ENCODE data around the gene COL20A1. TPM values are rescaled to one million over a fixed set of nuclear protein-coding genes. Genes with fewer than 3 reads are reported as not detected.

The COL20A1 gene
- total RNA-seq, 2 experiments from 2014 or later, result not detected

- ChIA-PET CTCF (no interaction called here), POLR2A (interaction anchor here (0.7 to 2.8 kb wide), 2 partner anchors 10 to 12 kb away, joined by 3 to 7 read pairs; partner anchors contain the start of gene ARFGAP1)
- Mint-ChIP-seq H3K4me3 (no peak overlapping the region), H3K27ac (no peak overlapping the region), H3K4me1 (ENCODE audit: low read depth) (peaks cover 4% of the 10 kb centered on the region), H3K9me3 (ENCODE audit: insufficient read depth) (no peaks in the 10 kb centered on the region), H3K27me3 (ENCODE audit: low read depth) (no peaks in the 10 kb centered on the region), H3K36me3 (ENCODE audit: low read depth) (peaks cover 11% of the 10 kb centered on the region)
- ATAC-seq (no peak), DNase-seq (no peak)
Observed at GRCh38 chr20:63282946-63283345, 10.0 kb upstream of the COL20A1 start.

GRCh38 chr20:63283397-63284082, 9.4 kb upstream of the COL20A1 start:
- POLR2A ChIA-PET, result interaction anchor here (2.8 kb wide), 1 partner anchor 11 kb away, joined by 7 read pairs; the partner anchor contains the start of gene ARFGAP1
- H3K27ac Mint-ChIP-seq, result peak overlapping the region; percentile 83
- DNase-seq (no peak), ATAC-seq (peak; percentile 4)
- peaks cover 4% of the 10 kb centered on the region for H3K4me1 Mint-ChIP-seq (ENCODE audit: low read depth)
- peak overlapping the region; percentile 73 for H3K4me3 Mint-ChIP-seq
- no peaks in the 10 kb centered on the region for H3K9me3 Mint-ChIP-seq (ENCODE audit: insufficient read depth)
- H3K27me3 Mint-ChIP-seq (ENCODE audit: low read depth), result no peaks in the 10 kb centered on the region
- peaks cover 11% of the 10 kb centered on the region for H3K36me3 Mint-ChIP-seq (ENCODE audit: low read depth)
- CTCF ChIA-PET, result interaction anchor here (1.9 kb wide), 1 partner anchor 11 kb away, joined by 4 read pairs; the partner anchor contains the start of gene ARFGAP1

GRCh38 chr20:63284083-63284440, 8.9 kb upstream of the COL20A1 start:
- peak overlapping the region; percentile 73 for H3K4me3 Mint-ChIP-seq
- H3K27ac Mint-ChIP-seq, result peak overlapping the region; percentile 83
- peaks cover 4% of the 10 kb centered on the region for H3K4me1 Mint-ChIP-seq (ENCODE audit: low read depth)
- POLR2A ChIA-PET, result interaction anchor here (1.3 to 2.8 kb wide), 2 partner anchors 11 to 13 kb away, joined by 4 to 7 read pairs; partner anchors contain the start of gene ARFGAP1
- H3K27me3 Mint-ChIP-seq (ENCODE audit: low read depth), result no peaks in the 10 kb centered on the region
- DNase-seq (peak; percentile 56), ATAC-seq (peak; percentile 69)
- peaks cover 8% of the 10 kb centered on the region for H3K36me3 Mint-ChIP-seq (ENCODE audit: low read depth)
- CTCF ChIA-PET, result interaction anchor here (1.1 to 1.9 kb wide), 2 partner anchors 11 to 61 kb away, joined by 3 to 4 read pairs; partner anchors contain the start of gene ARFGAP1
- H3K9me3 Mint-ChIP-seq (ENCODE audit: insufficient read depth), result no peaks in the 10 kb centered on the region

DNA sequence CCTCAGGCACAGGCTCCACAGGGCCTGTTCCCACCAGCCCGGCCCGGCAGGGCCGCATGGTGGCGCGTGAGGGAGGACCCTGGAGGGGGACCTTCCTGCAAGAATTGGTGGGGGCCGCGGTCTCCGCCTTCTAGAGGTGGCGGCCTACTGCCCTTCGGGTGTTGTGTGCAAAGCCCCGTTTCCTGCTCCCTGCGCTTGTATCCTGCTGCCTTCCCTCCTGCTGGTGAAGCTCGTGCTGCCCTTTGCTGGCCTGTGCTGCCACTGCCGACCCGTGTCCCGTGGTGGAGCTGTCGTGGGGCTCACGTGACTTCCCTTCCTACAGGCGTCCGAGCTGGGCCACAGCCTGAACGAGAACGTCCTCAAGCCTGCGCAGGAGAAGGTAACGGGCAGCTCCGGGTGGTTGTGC, 8.4 kb upstream of the COL20A1 start:
- ATAC-seq (peak; percentile 35), DNase-seq (peak; percentile 29)
- Mint-ChIP-seq H3K36me3 (ENCODE audit: low read depth) (peaks cover 8% of the 10 kb centered on the region), H3K4me3 (peak overlapping the region; percentile 73), H3K27me3 (ENCODE audit: low read depth) (no peaks in the 10 kb centered on the region), H3K4me1 (ENCODE audit: low read depth) (peaks cover 4% of the 10 kb centered on the region), H3K27ac (peak overlapping the region; percentile 85), H3K9me3 (ENCODE audit: insufficient read depth) (no peaks in the 10 kb centered on the region)
- ChIA-PET CTCF (interaction anchor here (1.1 to 1.9 kb wide), 3 partner anchors 12 to 66 kb away, joined by 3 to 4 read pairs (median 3); partner anchors contain the start of gene ARFGAP1), POLR2A (interaction anchor here (1.0 to 2.8 kb wide), 3 partner anchors 8 to 14 kb away, joined by 3 to 7 read pairs (median 4); partner anchors contain the start of gene ARFGAP1)

DNA sequence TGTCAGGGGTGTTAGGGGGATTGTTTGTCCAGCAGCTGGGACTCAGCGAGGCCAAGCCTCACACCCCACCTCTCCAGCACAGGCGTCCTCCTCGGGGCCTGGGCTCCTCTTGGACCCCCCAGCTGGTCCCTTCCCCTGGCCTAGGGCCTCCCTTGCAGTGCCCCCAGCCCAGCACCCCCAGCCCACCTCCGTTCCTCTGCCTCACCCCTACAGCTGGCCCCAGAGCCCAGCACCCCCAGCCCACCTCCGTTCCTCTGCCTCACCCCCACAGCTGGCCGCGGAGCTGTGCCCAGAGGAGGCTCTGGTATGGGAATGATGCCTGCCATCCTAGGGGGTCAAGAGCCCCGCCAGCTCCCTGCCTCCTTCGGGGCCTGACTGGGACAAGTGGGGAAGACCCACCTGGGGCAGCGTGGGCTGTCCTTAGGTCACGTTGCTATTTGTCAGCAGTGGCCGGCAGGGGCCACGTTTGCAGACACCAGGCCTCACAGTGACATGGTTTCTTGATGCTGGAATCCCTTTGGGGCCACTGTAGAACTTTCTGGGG, 7.9 kb upstream of the COL20A1 start:
- Mint-ChIP-seq H3K9me3 (ENCODE audit: insufficient read depth) (no peaks in the 10 kb centered on the region), H3K27ac (peak overlapping the region; percentile 85), H3K4me1 (ENCODE audit: low read depth) (peaks cover 4% of the 10 kb centered on the region), H3K27me3 (ENCODE audit: low read depth) (no peaks in the 10 kb centered on the region), H3K36me3 (ENCODE audit: low read depth) (peaks cover 8% of the 10 kb centered on the region), H3K4me3 (peak overlapping the region; percentile 73)
- no peak for DNase-seq
- POLR2A ChIA-PET, result interaction anchor here (1.0 to 2.8 kb wide), 3 partner anchors 9 to 14 kb away, joined by 3 to 7 read pairs (median 4); partner anchors contain the start of gene ARFGAP1
- CTCF ChIA-PET, result interaction anchor here (1.1 to 1.9 kb wide), 3 partner anchors 12 to 66 kb away, joined by 3 to 4 read pairs (median 3); partner anchors contain the start of gene ARFGAP1
- no peak for ATAC-seq

- CTCF ChIA-PET, result interaction anchor here (1.3 kb wide), 1 partner anchor 67 kb away, joined by 3 read pairs; no protein-coding TSS in a partner anchor
- POLR2A ChIA-PET, result interaction anchor here (1.0 to 1.1 kb wide), 2 partner anchors 9 to 10 kb away, joined by 3 read pairs; no protein-coding TSS in a partner anchor
- peaks cover 5% of the 10 kb centered on the region for H3K36me3 Mint-ChIP-seq (ENCODE audit: low read depth)
Observed at GRCh38 chr20:63285636-63286615, 7.1 kb upstream of the COL20A1 start.

DNA sequence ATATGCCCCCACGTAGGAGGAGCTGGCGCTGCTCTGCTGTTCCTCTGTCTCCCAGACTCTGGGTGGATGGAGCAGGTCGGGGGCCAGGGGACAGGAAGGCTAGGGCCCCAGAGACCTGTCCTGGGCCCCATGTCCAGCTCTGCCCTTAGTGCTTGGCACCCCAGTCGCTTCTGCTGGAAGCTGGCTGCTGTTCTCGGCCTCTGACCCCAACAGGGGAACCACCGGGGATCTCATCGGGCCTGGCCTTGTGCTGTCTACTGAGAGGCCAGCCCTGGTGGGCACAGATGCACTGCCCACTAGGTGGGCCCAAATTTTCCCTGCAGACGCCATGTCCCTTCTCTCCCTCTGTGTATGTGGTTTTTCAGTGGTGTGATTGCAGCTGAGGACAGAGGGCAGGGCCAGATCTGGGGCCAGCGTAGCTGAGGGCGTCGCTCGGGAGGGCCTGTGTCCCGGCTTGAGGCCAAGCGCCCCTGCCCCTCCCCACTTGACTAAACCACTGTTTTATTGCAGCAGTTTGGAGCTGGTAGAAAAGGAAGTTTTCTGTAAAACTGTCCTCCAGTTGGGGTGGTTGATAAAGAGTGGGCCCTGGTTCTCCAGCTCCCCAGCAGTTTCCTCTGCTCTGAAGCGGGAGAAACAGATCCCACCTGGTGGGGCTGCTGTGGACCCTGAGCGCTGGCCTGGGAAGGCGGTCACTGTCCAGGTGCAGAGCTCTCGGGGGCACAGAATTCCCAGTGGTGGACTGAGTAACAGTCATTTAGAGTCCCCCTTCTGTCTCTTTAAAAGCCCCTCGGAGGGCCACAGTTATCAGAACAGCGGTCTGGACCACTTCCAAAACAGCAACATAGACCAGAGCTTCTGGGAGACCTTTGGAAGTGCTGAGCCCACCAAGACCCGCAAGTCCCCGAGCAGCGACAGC, 5.9 kb upstream of the COL20A1 start:
- Mint-ChIP-seq H3K4me3 (no peak overlapping the region), H3K27ac (no peak overlapping the region), H3K4me1 (ENCODE audit: low read depth) (peaks cover 4% of the 10 kb centered on the region), H3K27me3 (ENCODE audit: low read depth) (no peaks in the 10 kb centered on the region), H3K9me3 (ENCODE audit: insufficient read depth) (no peaks in the 10 kb centered on the region), H3K36me3 (ENCODE audit: low read depth) (peaks cover 3% of the 10 kb centered on the region)
- CTCF ChIA-PET, result no interaction called here
- POLR2A ChIA-PET, result interaction anchor here (1.1 kb wide), 1 partner anchor 10 kb away, joined by 3 read pairs; no protein-coding TSS in a partner anchor
- no peak for DNase-seq
- ATAC-seq, result no peak

More at GRCh38 chr20:63285636-63286615, 7.1 kb upstream of the COL20A1 start:
- Mint-ChIP-seq H3K9me3 (ENCODE audit: insufficient read depth) (no peaks in the 10 kb centered on the region), H3K4me3 (no peak overlapping the region), H3K27ac (peak overlapping the region; percentile 60), H3K4me1 (ENCODE audit: low read depth) (peaks cover 4% of the 10 kb centered on the region), H3K27me3 (ENCODE audit: low read depth) (no peaks in the 10 kb centered on the region)
- DNase-seq (no peak), ATAC-seq (no peak)

- H3K27ac Mint-ChIP-seq, result no peak overlapping the region
- H3K4me1 Mint-ChIP-seq (ENCODE audit: low read depth), result peaks cover 4% of the 10 kb centered on the region
- peaks cover 3% of the 10 kb centered on the region for H3K36me3 Mint-ChIP-seq (ENCODE audit: low read depth)
- no peak overlapping the region for H3K4me3 Mint-ChIP-seq
- DNase-seq, result no peak
- no peak for ATAC-seq
- no peaks in the 10 kb centered on the region for H3K27me3 Mint-ChIP-seq (ENCODE audit: low read depth)
- POLR2A ChIA-PET, result no interaction called here
- CTCF ChIA-PET, result no interaction called here
- H3K9me3 Mint-ChIP-seq (ENCODE audit: insufficient read depth), result no peaks in the 10 kb centered on the region
Observed at GRCh38 chr20:63287697-63288580, 5.0 kb upstream of the COL20A1 start.

DNA sequence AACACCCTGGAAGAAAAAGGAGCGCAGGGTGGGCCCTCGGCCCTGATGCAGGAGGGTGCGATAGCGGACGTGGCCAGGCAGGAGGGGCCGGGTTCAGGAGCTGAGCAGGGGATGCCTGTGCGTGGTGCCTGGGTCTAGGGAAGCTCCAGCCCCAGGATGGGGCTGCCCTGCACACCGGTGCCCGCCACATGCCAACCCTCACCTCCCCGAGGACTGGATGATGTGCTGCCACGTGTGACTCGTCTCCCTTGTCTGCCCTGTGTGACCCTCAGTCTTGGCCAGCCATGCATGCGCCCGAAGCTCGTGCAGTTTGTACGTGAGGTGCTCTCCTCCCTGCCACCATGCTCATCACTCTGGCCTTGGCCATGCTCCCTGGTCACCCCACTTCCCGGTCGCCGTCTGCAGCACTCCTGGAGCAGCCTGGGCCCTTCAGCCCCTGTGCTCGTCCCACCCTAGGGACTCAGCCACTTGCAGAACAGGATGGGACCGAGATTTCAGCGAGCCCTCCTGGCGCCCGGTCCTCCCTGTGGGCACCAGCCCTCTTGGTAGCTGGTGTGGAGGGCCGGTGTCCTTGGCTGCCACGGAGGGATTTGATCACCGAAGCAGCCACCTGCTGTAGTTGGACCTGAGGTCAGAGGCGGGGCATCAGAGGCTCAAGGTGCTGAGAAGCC, 4.3 kb upstream of the COL20A1 start:
- Mint-ChIP-seq H3K36me3 (ENCODE audit: low read depth) (peaks cover 3% of the 10 kb centered on the region), H3K27ac (no peak overlapping the region), H3K4me1 (ENCODE audit: low read depth) (peaks cover 3% of the 10 kb centered on the region), H3K4me3 (no peak overlapping the region), H3K9me3 (ENCODE audit: insufficient read depth) (no peaks in the 10 kb centered on the region), H3K27me3 (ENCODE audit: low read depth) (no peaks in the 10 kb centered on the region)
- CTCF ChIA-PET, result no interaction called here
- DNase-seq (no peak), ATAC-seq (no peak)
- POLR2A ChIA-PET, result no interaction called here
